Muscle of leg (tissue), 11 donors: Measurements from ENCODE around the gene GRHL1. TPM values are rescaled to one million over a fixed set of nuclear protein-coding genes. Genes with fewer than 3 reads are reported as not detected.
"Not testable (repeated sequence)": the region's sequence is repeated elsewhere in the genome, so short reads cannot be mapped to it uniquely, and the experiment has no call there.

Experiments
- DNase-seq: peaks from one replicate; pipeline ENCODE4 v3.0.0; 2013
- H3K27ac ChIP-seq: one replicate; pipeline ENCODE4 v1.5.1; 2013; ENCODE audit warnings: mild to moderate bottlenecking, low read length, control low read depth
- H3K27me3 ChIP-seq: one replicate; pipeline ENCODE4 v1.6.1; 2013; ENCODE audit warnings: low read length; ENCODE audit not compliant: control insufficient read depth, insufficient read depth
- H3K36me3 ChIP-seq: one replicate; pipeline ENCODE4 v1.6.1; 2013; ENCODE audit warnings: low read length; ENCODE audit not compliant: control insufficient read depth, insufficient read depth
- H3K4me1 ChIP-seq: one replicate; pipeline ENCODE4 v1.6.1; 2013; ENCODE audit warnings: low read length; ENCODE audit not compliant: control insufficient read depth, insufficient read depth
- H3K4me3 ChIP-seq: one replicate; pipeline ENCODE4 v1.5.1; 2013; ENCODE audit warnings: low read length, control low read depth
- H3K9me3 ChIP-seq: replicated peaks from 2 replicates; pipeline ENCODE4 v1.6.1; 2013; ENCODE audit warnings: low read depth, low read length; ENCODE audit not compliant: control insufficient read depth
- WGBS: methylation state at CpG from one replicate; pipeline ENCODE4 v1.1.5; 2013; ENCODE audit warnings: missing lambda C conversion rate; ENCODE audit not compliant: insufficient coverage; 5-methylcytosine and 5-hydroxymethylcytosine counted together
- polyA plus RNA-seq, 8 donors: library from polyadenylated mRNA; unstranded; fragments of 120-200 nt; gene quantifications; one replicate each; pipeline versions ENCODE4 v1.2.1 to v1.2.3, GENCODE V29; 2013; ENCODE audit warnings: inconsistent platforms in 1 of 8, low replicate concordance in 1 of 8; ENCODE audit not compliant: insufficient read length in 8 of 8, insufficient read depth in 1 of 8
- total RNA-seq: library from RNA; stranded (reverse); fragments of 120-200 nt; gene quantifications from one replicate; pipeline ENCODE4 v1.2.4, GENCODE V29; 2013

GRHL1 gene
- total and polyA plus RNA-seq, 9 donors: 0.48 to 4.3 (median 1.0) TPM

DNA sequence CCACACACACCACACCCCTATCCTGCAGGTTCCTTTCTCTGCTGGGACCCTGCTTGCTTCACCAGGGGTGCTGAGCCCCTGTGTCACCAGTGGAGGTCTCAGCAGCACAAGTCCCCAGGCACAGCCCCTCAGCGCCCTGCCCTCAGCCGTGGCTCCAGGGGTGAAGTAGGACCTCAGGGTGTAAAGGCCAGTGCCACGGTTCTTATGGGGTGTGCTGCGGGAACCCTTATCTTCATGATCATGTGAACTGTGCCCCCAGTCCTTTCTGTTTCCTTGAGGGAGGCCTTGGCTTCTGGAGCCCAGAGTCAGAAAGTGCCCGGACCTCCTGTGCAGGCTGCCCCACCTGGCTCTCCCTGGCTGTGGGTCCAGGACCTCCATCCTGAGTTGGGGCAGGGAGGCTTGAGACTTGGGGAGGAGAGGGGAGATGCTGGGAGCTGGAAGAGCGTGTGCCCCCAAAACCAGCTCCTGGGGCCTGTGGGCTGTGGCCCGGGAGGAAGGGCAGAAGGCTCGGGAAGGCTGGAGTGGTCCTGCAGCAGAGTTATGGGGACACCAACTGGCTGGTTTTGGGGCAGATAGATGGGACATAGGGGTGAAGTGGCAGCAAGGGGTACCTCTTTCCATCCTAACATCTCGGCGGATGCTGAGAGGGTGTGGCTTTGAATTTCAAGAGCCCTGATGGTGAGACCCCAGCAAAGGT is 71.6 kb downstream of the GRHL1 start:
- no peak overlapping the region for H3K27ac ChIP-seq
- H3K4me1 ChIP-seq: no peaks in the 10 kb centered on the region
- no peak overlapping the region for H3K4me3 ChIP-seq
- WGBS: 57% methylated on average over 8 of the region's 10 CpGs
- no peaks in the 10 kb centered on the region for H3K27me3 ChIP-seq
- no peaks in the 10 kb centered on the region for H3K36me3 ChIP-seq
- no peak for DNase-seq
- peaks cover 2% of the 10 kb centered on the region for H3K9me3 ChIP-seq

DNA sequence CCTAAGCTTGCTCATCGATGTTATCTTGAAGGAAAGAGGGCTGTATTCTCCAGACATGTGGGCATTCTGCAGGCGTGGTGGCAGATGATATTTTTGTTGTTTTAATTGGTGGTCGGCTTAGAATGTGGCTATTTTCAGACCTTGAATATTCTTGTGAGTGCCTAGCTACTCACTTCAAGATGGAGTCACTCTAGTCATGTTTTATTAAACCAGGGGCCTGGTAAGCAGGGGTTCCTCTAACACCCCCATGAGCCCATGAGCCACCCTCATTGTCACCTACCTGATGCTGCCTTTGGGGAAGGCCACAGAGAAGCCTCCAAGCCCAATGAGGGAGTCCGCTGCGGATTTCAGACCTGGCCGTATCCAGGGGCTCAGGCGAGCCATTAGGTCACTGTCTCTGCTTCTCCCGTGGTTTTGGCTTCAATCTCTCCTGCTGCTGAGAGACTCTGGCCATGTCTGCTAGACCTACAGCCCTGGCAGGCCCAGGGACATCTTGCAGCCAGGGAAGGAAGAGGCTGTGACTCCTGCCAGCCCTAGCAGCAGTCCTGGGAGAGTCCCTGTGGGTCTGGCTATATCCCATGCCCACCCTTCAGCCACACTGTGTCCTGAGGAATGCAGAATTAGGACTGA is 75.6 kb downstream of the GRHL1 start:
- 67% methylated on average over 5 of the region's 8 CpGs for WGBS

DNA sequence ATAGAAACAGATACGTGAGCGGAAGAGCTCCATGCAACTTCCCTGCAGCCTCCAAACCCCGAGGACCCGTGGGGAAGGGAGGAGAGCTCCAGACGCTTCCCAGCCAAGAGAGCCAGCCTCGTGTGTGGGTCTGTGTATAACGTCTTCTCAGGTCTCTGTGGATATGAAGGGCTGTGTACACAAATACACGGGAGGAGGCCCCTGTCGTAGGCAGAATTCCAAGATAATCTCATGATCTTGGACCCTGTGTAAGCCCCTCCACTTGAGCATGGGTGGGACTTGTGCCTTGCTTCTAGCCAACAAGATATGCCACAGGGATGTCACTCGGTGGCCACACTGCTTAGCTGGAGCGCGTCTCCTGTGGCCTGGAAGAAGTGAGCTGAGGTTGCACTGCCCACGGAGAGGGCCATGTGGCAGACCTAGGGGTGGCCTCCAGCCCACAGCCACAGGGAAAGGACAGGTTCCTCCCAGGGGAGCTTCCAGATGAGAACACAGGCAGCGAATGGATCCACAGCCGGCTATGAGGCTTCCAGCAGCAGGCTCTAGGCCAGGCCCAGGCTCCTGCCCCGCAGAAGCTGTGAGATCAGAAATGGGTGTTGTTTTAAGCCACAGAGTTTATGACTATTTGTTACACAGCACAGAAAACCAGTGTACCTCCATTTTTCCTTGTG is 76.3 kb downstream of the GRHL1 start:
- Histone ChIP-seq H3K36me3 (no peaks in the 10 kb centered on the region), H3K27ac (no peak overlapping the region), H3K4me3 (no peak overlapping the region), H3K4me1 (peaks cover 21% of the 10 kb centered on the region), H3K27me3 (no peaks in the 10 kb centered on the region), H3K9me3 (peaks cover 2% of the 10 kb centered on the region)
- no peak for DNase-seq
- 60% methylated on average over 14 of the region's 16 CpGs for WGBS

More for the DNA sequence above, 75.6 kb downstream of the GRHL1 start:
- DNase-seq: no peak
- Histone ChIP-seq H3K36me3 (no peaks in the 10 kb centered on the region), H3K4me1 (peaks cover 21% of the 10 kb centered on the region), H3K9me3 (peaks cover 2% of the 10 kb centered on the region), H3K27me3 (no peaks in the 10 kb centered on the region), H3K4me3 (no peak overlapping the region), H3K27ac (no peak overlapping the region)

DNA sequence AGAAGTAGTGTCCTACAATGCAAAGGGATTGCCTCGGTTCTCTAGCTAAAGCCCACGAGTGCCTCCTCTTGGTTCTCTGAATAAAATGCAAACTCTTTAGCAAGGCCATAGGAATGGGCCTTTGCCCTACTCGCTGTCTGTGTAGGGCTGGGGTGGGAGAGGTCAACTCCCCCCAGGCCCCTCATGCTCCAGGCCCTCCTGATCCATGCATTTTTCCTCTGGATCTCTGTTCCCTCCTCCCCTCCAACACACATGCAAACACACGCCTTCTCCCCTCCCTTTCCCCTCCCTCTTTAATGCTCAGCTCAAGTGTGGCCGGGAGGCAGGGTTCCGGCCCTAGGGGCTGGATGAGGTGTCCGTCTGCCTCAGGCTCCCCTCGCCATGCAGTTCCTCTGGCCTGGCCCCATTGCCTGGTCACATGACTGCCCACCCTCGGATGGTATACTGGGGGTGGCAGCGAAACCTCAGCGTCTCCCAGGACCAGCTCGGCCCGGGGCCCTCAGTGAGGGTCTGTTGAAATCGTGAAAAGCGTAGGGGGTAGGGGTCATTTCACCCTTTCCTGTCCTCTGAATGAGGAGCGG is 77.0 kb downstream of the GRHL1 start:
- H3K27ac ChIP-seq: peak overlapping the region; percentile 62
- peaks cover 21% of the 10 kb centered on the region for H3K4me1 ChIP-seq
- 70% methylated on average over 12 of the region's 16 CpGs for WGBS
- peaks cover 2% of the 10 kb centered on the region for H3K9me3 ChIP-seq
- no peaks in the 10 kb centered on the region for H3K27me3 ChIP-seq
- H3K36me3 ChIP-seq: no peaks in the 10 kb centered on the region
- no peak overlapping the region for H3K4me3 ChIP-seq
- DNase-seq: no peak

DNA sequence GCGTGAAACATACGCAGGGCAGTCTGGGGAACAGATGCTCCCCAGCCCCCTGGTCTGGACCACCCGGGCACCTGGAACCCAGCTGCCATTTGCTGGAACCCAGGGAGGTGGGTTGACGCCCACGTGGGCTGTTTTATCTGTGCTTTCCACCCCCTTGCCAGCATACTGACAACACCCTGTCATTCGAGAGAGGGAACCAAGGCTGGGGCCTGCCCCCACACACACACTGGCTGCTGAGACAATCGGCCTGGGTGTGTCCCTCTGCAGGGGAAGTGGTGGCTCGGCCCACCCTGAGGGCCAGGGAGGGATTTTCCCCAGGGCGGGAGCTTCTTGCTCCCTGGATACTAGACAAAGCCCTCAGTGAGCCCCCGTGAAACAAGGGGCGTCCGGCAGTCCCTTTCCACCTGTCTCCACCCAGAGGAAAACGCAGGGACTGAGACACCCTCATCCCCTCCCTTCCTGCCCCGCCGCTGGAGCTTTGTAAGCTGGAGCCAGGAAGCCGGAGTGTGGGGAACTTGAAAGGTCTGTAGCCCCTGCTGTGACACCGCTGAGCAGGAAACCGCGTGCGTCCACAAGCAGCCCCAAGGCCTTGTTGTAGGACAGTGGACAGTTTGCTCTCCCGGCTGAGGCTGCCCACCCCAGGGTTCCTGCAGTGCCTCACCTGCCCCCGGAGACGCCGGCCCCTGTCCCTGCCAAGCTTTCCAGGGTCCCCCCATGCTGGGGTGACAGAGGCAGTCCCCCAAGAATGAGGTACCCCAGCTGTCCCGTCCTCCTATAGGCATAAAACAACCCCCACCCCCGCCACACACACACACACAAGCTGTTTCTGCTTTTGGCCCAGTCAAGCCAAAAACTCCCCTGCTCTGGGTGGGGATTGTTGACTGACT is 77.7 kb downstream of the GRHL1 start:
- peaks cover 2% of the 10 kb centered on the region for H3K9me3 ChIP-seq
- H3K4me3 ChIP-seq: no peak overlapping the region
- H3K27me3 ChIP-seq: no peaks in the 10 kb centered on the region
- H3K27ac ChIP-seq: peak overlapping the region; percentile 62
- no peak for DNase-seq
- H3K36me3 ChIP-seq: no peaks in the 10 kb centered on the region
- peaks cover 21% of the 10 kb centered on the region for H3K4me1 ChIP-seq
- WGBS: 42% methylated on average over 16 of the region's 26 CpGs

DNA sequence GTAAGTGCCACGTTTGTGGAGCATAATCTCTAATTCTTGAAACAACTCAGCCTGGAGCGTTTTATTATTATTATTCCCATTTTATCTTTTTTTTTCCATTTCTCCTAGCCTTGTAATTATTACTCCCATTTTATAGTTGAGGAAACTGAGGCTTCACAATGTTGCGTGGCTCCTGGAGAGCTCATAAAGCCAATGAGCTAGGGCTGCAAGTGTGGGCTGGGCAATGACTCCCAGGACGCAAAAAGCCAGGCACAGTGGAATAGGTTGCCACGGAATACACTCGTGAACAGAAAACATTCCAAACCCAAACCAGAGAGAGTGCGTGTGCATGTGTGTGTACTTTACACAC is 78.4 kb downstream of the GRHL1 start:
- Histone ChIP-seq H3K9me3 (peaks cover 2% of the 10 kb centered on the region), H3K4me1 (peaks cover 21% of the 10 kb centered on the region), H3K27me3 (no peaks in the 10 kb centered on the region), H3K4me3 (no peak overlapping the region), H3K36me3 (no peaks in the 10 kb centered on the region), H3K27ac (peak overlapping the region; percentile 62)
- DNase-seq: no peak
- 80% methylated on average over 2 of the region's 7 CpGs for WGBS

DNA sequence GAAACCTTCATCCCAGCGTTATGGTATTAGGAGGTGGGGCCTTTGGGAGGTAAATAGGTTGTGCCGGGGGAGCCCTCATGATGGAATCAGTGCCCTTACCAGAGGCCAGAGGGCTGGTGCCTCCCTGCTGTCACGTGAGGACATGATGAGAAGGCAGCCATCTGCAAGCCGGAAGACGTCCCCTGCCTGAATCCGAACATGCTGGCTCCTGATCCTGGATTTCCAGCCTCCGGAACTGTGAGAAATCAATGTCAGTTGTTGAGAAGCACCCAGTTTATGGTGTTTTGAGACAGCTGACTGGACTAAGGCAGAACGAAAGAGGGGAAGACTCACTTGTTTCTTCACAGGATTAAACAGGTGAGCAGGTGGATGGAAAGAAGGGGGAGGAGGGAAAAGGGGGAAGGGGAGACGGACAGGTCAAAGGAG is 78.8 kb downstream of the GRHL1 start:
- peaks cover 21% of the 10 kb centered on the region for H3K4me1 ChIP-seq
- no peaks in the 10 kb centered on the region for H3K36me3 ChIP-seq
- no peak overlapping the region for H3K27ac ChIP-seq
- 18% methylated on average over 8 of the region's 9 CpGs for WGBS
- peaks cover 2% of the 10 kb centered on the region for H3K9me3 ChIP-seq
- no peak for DNase-seq
- H3K4me3 ChIP-seq: no peak overlapping the region
- H3K27me3 ChIP-seq: no peaks in the 10 kb centered on the region

DNA sequence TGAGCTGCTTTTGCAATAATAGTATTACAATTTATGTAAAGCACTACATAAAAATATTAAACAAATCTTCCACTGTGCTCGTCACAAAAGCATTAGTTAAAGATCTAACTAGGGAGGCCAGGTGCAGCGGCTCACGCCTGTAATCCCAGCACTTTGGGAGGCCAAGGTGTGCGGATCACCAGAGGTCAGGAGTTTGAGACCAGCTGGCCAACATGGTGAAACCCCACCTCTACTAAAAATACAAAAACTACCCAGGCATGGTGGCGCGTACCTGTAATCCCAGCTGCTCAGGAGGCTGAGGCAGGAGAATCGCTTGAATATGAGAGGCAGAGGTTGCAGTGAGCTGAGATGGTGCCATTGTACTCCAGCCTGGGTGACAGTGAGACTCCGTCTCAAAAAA is 79.3 kb downstream of the GRHL1 start:
- H3K27ac ChIP-seq, DNase-seq, H3K9me3 ChIP-seq, H3K27me3 ChIP-seq, H3K4me3 ChIP-seq, H3K36me3 ChIP-seq: not testable (repeated sequence)
- WGBS: 66% methylated on average over 3 of the region's 8 CpGs
- peaks cover 25% of the 10 kb centered on the region for H3K4me1 ChIP-seq

DNA sequence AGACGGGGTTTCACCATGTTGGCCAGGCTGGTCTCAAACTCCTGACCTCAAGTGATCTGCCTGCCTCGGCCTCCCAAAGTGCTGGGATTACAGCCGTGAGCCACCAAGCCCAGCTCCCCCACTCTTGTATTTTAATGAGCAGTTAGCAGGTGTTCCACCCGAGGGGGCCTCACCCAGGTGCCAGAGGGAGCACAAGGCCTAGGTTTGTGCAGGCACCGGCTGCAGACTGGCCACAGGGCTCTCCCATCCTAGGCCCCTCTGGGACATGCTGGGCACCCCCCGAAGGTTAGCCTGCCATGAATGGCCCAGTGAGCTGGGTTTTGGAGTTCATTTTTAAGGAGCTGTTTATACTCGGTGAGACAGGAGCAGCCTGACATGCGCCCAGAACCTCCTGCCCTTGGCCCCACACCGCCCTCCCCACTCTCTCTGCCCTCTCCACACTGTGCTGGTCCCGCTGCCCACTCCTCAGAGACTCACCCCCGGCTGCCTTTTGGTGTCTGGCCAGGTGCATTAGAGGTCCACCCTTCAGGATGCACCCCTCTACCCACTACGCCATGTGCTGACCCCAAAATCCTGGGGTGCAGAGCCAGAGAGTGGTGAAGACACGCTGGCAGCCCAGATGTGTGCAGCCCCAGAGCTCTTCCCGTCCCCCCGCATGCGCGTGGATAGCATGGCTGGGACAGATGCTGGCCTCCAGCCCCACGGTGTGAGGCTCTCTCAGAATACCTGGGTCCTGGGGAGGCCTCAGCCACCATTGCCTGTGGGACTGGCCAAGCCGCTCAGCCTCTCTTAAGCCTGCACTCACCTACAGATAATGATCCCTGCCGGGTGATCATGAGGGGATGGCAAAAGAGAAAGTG is 80.6 kb downstream of the GRHL1 start:
- Histone ChIP-seq H3K9me3 (no peaks in the 10 kb centered on the region), H3K4me1 (peaks cover 38% of the 10 kb centered on the region), H3K36me3 (no peaks in the 10 kb centered on the region), H3K4me3 (no peak overlapping the region), H3K27ac (no peak overlapping the region), H3K27me3 (no peaks in the 10 kb centered on the region)
- DNase-seq: no peak
- WGBS: 74% methylated on average over 17 of the region's 20 CpGs
